ENCODE data around the gene GPR173. TPM values are rescaled to one million over a fixed set of nuclear protein-coding genes. Genes with fewer than 3 reads are reported as not detected.

Gene GPR173
- total RNA-seq, 1 donor from 2014 or later: 29.0 TPM

DNA sequence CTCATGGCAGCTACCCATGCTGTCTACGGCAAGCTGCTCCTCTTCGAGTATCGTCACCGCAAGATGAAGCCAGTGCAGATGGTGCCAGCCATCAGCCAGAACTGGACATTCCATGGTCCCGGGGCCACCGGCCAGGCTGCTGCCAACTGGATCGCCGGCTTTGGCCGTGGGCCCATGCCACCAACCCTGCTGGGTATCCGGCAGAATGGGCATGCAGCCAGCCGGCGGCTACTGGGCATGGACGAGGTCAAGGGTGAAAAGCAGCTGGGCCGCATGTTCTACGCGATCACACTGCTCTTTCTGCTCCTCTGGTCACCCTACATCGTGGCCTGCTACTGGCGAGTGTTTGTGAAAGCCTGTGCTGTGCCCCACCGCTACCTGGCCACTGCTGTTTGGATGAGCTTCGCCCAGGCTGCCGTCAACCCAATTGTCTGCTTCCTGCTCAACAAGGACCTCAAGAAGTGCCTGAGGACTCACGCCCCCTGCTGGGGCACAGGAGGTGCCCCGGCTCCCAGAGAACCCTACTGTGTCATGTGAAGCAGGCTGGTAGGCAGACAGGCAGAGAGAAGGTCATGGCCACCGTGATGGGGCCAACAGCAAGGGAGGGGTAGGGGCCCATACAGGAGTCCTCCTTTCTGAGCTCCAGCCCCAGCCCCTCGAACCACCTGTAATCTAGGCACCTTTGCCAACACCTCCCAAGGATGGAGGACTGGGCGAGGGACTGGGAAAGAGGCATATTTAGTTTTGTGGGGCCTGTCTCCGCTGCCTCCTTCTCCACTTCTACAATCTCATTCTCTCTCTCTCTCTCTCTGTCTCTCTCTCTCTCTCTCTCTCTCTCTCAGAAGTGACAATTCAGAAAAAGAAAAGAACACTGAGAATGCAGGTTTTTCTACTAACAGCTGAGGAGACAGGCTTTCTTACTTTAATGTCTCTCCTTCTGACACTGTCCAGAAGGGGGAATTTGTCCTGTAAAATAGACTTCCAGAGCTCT is 28.9 kb downstream of the GPR173 start:
- Mint-ChIP-seq H3K9me3 (peaks cover 8% of the 10 kb centered on the region), H3K4me1 (peaks cover 11% of the 10 kb centered on the region), H3K36me3 (peaks cover 5% of the 10 kb centered on the region)

DNA sequence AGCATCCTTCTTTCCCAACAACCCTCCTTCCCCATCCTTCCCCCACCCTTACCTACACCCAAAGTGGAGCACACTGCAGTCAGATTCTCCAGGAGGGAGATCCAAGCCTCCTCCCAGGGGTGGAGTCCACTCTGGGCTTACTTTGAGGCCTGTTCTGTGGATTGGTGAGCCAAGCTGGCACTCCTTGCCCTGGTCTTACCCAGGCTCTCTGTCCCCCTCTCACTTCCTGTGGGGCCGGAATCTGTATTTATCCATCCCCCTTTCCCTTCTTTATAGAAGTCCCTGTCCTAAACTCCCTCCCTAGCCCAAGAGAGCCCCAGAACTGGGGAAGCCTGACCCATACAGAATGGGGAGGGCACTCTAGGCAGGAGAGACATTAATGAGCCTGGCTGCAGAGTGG is 30.4 kb downstream of the GPR173 start:
- TF ChIP-seq, protein P1, sequence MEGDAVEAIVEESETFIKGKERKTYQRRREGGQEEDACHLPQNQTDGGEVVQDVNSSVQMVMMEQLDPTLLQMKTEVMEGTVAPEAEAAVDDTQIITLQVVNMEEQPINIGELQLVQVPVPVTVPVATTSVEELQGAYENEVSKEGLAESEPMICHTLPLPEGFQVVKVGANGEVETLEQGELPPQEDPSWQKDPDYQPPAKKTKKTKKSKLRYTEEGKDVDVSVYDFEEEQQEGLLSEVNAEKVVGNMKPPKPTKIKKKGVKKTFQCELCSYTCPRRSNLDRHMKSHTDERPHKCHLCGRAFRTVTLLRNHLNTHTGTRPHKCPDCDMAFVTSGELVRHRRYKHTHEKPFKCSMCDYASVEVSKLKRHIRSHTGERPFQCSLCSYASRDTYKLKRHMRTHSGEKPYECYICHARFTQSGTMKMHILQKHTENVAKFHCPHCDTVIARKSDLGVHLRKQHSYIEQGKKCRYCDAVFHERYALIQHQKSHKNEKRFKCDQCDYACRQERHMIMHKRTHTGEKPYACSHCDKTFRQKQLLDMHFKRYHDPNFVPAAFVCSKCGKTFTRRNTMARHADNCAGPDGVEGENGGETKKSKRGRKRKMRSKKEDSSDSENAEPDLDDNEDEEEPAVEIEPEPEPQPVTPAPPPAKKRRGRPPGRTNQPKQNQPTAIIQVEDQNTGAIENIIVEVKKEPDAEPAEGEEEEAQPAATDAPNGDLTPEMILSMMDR (IDR thresholded peaks at IDR 0.05; ENCODE audit: unreplicated experiment): no peak
- Mint-ChIP-seq H3K4me1 (peaks cover 20% of the 10 kb centered on the region), H3K27me3 (ENCODE audit: low read depth) (no peaks in the 10 kb centered on the region), H3K4me3 (no peak overlapping the region), H3K9me3 (peaks cover 13% of the 10 kb centered on the region), H3K27ac (peak overlapping the region; percentile 63), H3K36me3 (peaks cover 9% of the 10 kb centered on the region)
- DNase-seq (ENCODE audit: low spot score in 2 of 2, unreplicated experiment in 2 of 2): no peak

More for the DNA sequence above, 28.9 kb downstream of the GPR173 start:
- H3K27me3 Mint-ChIP-seq (ENCODE audit: low read depth): no peaks in the 10 kb centered on the region
- TF ChIP-seq, protein P1 (IDR thresholded peaks at IDR 0.05; ENCODE audit: unreplicated experiment): no peak
- no peak for DNase-seq (ENCODE audit: low spot score in 2 of 2, unreplicated experiment in 2 of 2)
- no peak overlapping the region for H3K4me3 Mint-ChIP-seq
- H3K27ac Mint-ChIP-seq: no peak overlapping the region

DNA sequence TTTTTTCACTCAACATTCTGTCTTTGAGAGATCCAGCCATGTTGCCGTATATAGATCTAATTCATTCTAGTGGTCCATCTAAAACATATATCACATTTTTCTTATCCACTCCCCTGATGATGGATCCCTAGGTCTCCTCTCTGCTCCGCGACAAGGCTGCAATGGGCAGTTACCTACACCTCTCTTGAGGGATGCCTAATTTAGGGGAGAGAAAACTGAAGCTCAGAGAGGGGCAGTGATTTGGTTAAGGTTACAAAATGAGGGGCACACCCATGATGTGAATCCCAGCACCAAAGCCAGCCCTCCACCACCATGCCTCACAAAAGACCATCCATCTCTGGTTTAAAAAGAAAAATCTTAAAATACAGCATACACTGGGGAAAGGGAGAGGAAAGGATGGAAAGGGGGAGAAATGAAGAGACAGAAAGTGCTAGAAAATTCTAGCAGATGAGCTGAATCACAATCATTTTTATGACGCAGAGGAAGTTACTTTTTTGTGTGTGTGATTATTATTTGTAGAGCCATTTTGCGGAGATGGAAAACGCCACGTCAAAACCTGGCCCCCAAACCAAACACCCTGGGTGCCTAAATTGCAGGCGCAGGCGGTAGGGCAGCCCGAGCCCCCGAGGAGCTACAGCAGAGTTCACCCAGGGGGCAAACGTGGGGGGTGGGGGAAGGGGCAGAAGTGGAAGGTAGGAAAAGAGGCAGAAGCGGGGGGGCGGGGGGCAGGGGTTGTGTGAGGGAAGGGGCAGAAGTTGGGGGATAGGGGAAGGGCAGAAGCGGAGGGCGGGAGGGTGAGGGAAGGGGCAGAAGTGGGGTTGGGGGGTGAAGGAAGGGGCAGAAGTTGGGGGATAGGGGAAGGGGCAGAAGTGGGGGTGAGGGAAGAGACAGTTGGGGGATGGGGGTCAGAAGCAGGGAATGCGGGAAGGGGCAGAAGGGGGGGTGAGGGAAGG is 32.3 kb downstream of the GPR173 start:
- peaks cover 37% of the 10 kb centered on the region for H3K4me1 Mint-ChIP-seq
- H3K36me3 Mint-ChIP-seq: peaks cover 16% of the 10 kb centered on the region
- H3K9me3 Mint-ChIP-seq: peaks cover 22% of the 10 kb centered on the region
- TF ChIP-seq, protein P1 (IDR thresholded peaks at IDR 0.05; ENCODE audit: unreplicated experiment): no peak
- H3K27ac Mint-ChIP-seq: peak overlapping the region; percentile 97
- peak overlapping the region; percentile 67 for H3K4me3 Mint-ChIP-seq
- DNase-seq (ENCODE audit: low spot score in 2 of 2, unreplicated experiment in 2 of 2): no peak
- no peaks in the 10 kb centered on the region for H3K27me3 Mint-ChIP-seq (ENCODE audit: low read depth)

DNA sequence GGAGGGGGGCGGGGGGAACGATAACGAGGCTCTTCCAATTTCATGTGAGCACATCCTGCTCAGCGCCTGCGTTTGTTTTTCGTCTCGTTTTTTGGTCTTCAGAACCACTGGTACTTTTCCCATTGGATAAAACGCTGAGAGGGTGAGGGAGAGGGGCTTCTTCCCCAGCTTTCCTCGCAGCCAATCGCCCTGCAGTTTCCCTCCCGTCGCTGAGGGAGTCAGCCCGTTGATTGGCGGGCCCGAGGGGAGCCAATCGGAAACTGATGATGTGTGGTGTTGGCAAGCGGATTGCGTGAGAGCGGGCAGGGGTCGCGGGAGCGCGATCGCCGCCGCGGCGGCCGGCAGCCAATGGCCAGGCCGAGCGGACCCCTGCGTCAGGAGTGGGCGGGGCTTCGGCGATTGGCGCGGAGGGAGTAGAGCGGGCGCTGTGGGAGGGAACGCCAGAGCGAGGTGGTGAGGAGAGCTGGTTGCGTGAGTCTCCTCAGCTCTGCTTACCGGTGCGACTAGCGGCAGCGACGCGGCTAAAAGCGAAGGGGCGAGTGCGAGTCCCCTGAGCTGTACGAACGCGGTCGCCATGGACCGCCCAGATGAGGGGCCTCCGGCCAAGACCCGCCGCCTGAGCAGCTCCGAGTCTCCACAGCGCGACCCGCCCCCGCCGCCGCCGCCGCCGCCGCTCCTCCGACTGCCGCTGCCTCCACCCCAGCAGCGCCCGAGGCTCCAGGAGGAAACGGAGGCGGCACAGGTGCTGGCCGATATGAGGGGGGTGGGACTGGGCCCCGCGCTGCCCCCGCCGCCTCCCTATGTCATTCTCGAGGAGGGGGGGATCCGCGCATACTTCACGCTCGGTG is 33.6 kb downstream of the GPR173 start, which contains the start of gene TSPYL2:
Gene TSPYL2 (plus strand): TSS at position 443 of the 848 bp plus-strand sequence. CDS start 132 bp downstream, at position 575.
- DNase-seq (ENCODE audit: low spot score in 2 of 2, unreplicated experiment in 2 of 2): peak; percentile 88 to 93
- Mint-ChIP-seq H3K27me3 (ENCODE audit: low read depth) (no peaks in the 10 kb centered on the region), H3K27ac (peak within 1 kb of the TSS; percentile 90), H3K4me3 (peak within 1 kb of the TSS; percentile 89), H3K36me3 (peaks cover 17% of the 10 kb centered on the region), H3K9me3 (peaks cover 19% of the 10 kb centered on the region), H3K4me1 (peaks cover 48% of the 10 kb centered on the region)
- TF ChIP-seq, protein P1 (IDR thresholded peaks at IDR 0.05; ENCODE audit: unreplicated experiment): no peak
